Ishikawa (cell line): Measurements from ENCODE around the gene LRBA.

Source experiments
- CREB1 ChIP-seq: IDR thresholded peaks from 2 replicates; pipeline ENCODE4 v1.6.1; 2012; ENCODE audit warnings: low read depth
- EGR1 ChIP-seq: IDR thresholded peaks from 2 replicates; pipeline ENCODE4 v1.6.1; 2012
- MAX ChIP-seq: IDR thresholded peaks from 2 replicates; pipeline ENCODE4 v1.6.1; 2012
- NFIC ChIP-seq: IDR thresholded peaks from 2 replicates; pipeline ENCODE4 v1.6.1; 2012
- RAD21 ChIP-seq: IDR thresholded peaks from 2 replicates; pipeline ENCODE4 v1.6.1; 2012; ENCODE audit warnings: low read depth
- TCF12 ChIP-seq: IDR thresholded peaks from 2 replicates; pipeline ENCODE4 v1.6.1; 2012; ENCODE audit warnings: low read depth
- YY1 ChIP-seq: IDR thresholded peaks from 2 replicates; pipeline ENCODE4 v1.6.1; 2012; ENCODE audit warnings: low read depth
- ZBTB7A ChIP-seq: IDR thresholded peaks from 2 replicates; pipeline ENCODE4 v1.6.1; 2012; ENCODE audit warnings: low read depth

GRCh38 chr4:150725957-150726523 lies 289.0 kb downstream of the LRBA start:
- TF ChIP-seq ZBTB7A (no peak), YY1 (no peak), CREB1 (no peak), RAD21 (no peak), TCF12 (no peak), MAX (no peak), NFIC (no peak), EGR1 (no peak)
